ENCODE results near the gene ZBTB7C. TPM values are rescaled to one million over a fixed set of nuclear protein-coding genes. Genes with fewer than 3 reads are reported as not detected.

Gene ZBTB7C
- total and polyA plus RNA-seq, 4 donors, result 3.2 to 10.9 (median 3.7) TPM

DNA sequence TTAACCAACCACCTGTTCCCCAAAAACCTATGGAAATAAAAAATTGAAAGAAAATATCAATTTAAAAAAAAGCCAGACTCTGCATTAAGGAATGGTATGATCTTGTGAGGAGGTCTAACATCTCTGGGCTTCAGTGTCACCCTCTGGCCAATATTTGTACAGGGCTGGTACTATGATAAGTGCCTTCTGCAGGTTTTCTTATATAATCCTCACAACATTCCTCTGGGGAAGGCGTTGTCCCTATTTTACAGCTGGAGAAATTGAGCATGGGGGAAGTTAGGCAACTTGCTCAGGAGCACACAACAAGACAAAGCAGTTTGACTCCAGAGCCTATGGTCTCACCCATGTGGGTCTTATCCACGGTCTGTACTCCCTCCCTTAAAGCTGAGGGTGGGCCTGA, 86.0 kb downstream of the ZBTB7C start:
- Histone ChIP-seq H3K36me3 (ENCODE audit: control insufficient read depth in 4 of 4, insufficient read depth in 4 of 4, low read length in 4 of 4) (no peaks in the 10 kb centered on the region), H3K27ac (ENCODE audit: low read depth in 1 of 2, low read length in 1 of 2) (no peak overlapping the region), H3K27me3 (ENCODE audit: control insufficient read depth in 3 of 3, insufficient read depth in 3 of 3, low read length in 2 of 3) (no peaks in the 10 kb centered on the region), H3K4me1 (ENCODE audit: control insufficient read depth in 5 of 5, insufficient read depth in 5 of 5, low read length in 5 of 5) (peaks cover 0 to 12% (median 0%) of the 10 kb centered on the region in 5 donors), H3K9ac (ENCODE audit: insufficient read depth in 1 of 2, low read length in 2 of 2) (no peak overlapping the region), H3K9me3 (ENCODE audit: control insufficient read depth in 4 of 4, insufficient read depth in 3 of 4, low read length in 3 of 4) (no peaks in the 10 kb centered on the region), H3K4me3 (no peak overlapping the region)
- DNase-seq (no peak), ATAC-seq (ENCODE audit: insufficient read depth, low FRiP score) (no peak)
- WGBS, 2 donors, result 69 to 77% methylated on average over 2 of the region's 2 CpGs
- TF ChIP-seq, protein P1, sequence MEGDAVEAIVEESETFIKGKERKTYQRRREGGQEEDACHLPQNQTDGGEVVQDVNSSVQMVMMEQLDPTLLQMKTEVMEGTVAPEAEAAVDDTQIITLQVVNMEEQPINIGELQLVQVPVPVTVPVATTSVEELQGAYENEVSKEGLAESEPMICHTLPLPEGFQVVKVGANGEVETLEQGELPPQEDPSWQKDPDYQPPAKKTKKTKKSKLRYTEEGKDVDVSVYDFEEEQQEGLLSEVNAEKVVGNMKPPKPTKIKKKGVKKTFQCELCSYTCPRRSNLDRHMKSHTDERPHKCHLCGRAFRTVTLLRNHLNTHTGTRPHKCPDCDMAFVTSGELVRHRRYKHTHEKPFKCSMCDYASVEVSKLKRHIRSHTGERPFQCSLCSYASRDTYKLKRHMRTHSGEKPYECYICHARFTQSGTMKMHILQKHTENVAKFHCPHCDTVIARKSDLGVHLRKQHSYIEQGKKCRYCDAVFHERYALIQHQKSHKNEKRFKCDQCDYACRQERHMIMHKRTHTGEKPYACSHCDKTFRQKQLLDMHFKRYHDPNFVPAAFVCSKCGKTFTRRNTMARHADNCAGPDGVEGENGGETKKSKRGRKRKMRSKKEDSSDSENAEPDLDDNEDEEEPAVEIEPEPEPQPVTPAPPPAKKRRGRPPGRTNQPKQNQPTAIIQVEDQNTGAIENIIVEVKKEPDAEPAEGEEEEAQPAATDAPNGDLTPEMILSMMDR (IDR thresholded peaks at IDR 0.05; ENCODE audit: control extremely low read depth, extremely low read depth), result no peak

DNA sequence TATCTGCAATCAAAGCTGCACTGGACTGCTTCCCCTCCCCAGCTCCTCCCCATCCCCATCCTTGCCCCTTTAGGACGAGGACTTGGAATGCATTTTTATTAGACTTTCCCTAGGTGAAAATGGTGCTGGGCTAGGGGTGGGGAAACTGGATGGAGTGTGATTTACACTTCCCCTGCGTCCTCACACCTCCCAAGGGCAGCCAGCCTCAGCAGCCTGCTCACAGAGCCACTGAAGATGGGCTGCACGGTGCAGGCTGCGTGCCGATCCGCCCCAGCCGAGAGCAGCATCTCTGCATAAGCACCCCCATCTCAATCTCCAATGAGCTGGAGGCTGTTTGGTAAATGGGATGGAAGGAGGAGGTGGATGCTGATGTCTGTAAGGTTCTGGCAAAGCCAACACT, 87.6 kb downstream of the ZBTB7C start:
- H3K27ac ChIP-seq (ENCODE audit: low read depth in 1 of 2, low read length in 1 of 2), result no peak overlapping the region
- H3K4me1 ChIP-seq (ENCODE audit: control insufficient read depth in 5 of 5, insufficient read depth in 5 of 5, low read length in 5 of 5), result peaks cover 0 to 12% (median 0%) of the 10 kb centered on the region in 5 donors
- no peak for DNase-seq
- WGBS, 2 donors, result 92 to 96% methylated on average over 7 of the region's 7 CpGs
- TF ChIP-seq, protein P1 (IDR thresholded peaks at IDR 0.05; ENCODE audit: control extremely low read depth, extremely low read depth), result no peak
- no peak overlapping the region for H3K4me3 ChIP-seq
- ATAC-seq (ENCODE audit: insufficient read depth, low FRiP score), result no peak
- no peak overlapping the region for H3K9ac ChIP-seq (ENCODE audit: insufficient read depth in 1 of 2, low read length in 2 of 2)
- no peaks in the 10 kb centered on the region for H3K27me3 ChIP-seq (ENCODE audit: control insufficient read depth in 3 of 3, insufficient read depth in 3 of 3, low read length in 2 of 3)
- no peaks in the 10 kb centered on the region for H3K36me3 ChIP-seq (ENCODE audit: control insufficient read depth in 4 of 4, insufficient read depth in 4 of 4, low read length in 4 of 4)
- no peaks in the 10 kb centered on the region for H3K9me3 ChIP-seq (ENCODE audit: control insufficient read depth in 4 of 4, insufficient read depth in 3 of 4, low read length in 3 of 4)

- Histone ChIP-seq H3K4me3 (no peak overlapping the region), H3K9ac (ENCODE audit: insufficient read depth in 1 of 2, low read length in 2 of 2) (no peak overlapping the region), H3K27me3 (ENCODE audit: control insufficient read depth in 3 of 3, insufficient read depth in 3 of 3, low read length in 2 of 3) (no peaks in the 10 kb centered on the region), H3K27ac (ENCODE audit: low read depth in 1 of 2, low read length in 1 of 2) (no peak overlapping the region), H3K4me1 (ENCODE audit: control insufficient read depth in 5 of 5, insufficient read depth in 5 of 5, low read length in 5 of 5) (peaks cover 0 to 12% (median 0%) of the 10 kb centered on the region in 5 donors), H3K9me3 (ENCODE audit: control insufficient read depth in 4 of 4, insufficient read depth in 3 of 4, low read length in 3 of 4) (no peaks in the 10 kb centered on the region), H3K36me3 (ENCODE audit: control insufficient read depth in 4 of 4, insufficient read depth in 4 of 4, low read length in 4 of 4) (no peaks in the 10 kb centered on the region)
- DNase-seq (no peak), ATAC-seq (ENCODE audit: insufficient read depth, low FRiP score) (no peak)
- 92 to 99% methylated on average over 3 of the region's 3 CpGs for WGBS, 2 donors
- TF ChIP-seq, protein P1 (IDR thresholded peaks at IDR 0.05; ENCODE audit: control extremely low read depth, extremely low read depth), result no peak
Measured at GRCh38 chr18:48321121-48321520, 88.1 kb downstream of the ZBTB7C start.

DNA sequence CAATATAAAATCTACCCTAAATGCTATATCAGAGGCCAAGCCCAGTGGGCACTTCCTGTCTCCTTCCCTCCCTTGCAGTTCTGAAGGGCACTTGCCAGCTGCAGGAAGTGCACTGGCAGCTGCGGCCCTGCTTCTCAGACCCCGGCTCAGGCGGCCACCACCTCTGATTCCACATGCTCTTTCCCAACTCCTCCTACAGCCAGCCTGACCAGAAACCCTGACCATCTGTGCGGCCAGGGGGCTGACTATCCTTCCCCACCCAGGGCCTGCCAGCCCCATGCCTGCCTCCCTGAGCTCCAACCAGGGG, 88.6 kb downstream of the ZBTB7C start:
- TF ChIP-seq, protein P1 (IDR thresholded peaks at IDR 0.05; ENCODE audit: control extremely low read depth, extremely low read depth), result no peak
- Histone ChIP-seq H3K4me1 (ENCODE audit: control insufficient read depth in 5 of 5, insufficient read depth in 5 of 5, low read length in 5 of 5) (peaks cover 0 to 12% (median 0%) of the 10 kb centered on the region in 5 donors), H3K4me3 (no peak overlapping the region), H3K9me3 (ENCODE audit: control insufficient read depth in 4 of 4, insufficient read depth in 3 of 4, low read length in 3 of 4) (no peaks in the 10 kb centered on the region), H3K27ac (ENCODE audit: low read depth in 1 of 2, low read length in 1 of 2) (no peak overlapping the region), H3K27me3 (ENCODE audit: control insufficient read depth in 3 of 3, insufficient read depth in 3 of 3, low read length in 2 of 3) (no peaks in the 10 kb centered on the region), H3K9ac (ENCODE audit: insufficient read depth in 1 of 2, low read length in 2 of 2) (no peak overlapping the region), H3K36me3 (ENCODE audit: control insufficient read depth in 4 of 4, insufficient read depth in 4 of 4, low read length in 4 of 4) (no peaks in the 10 kb centered on the region)
- 42 to 43% methylated on average over 4 of the region's 4 CpGs for WGBS, 2 donors
- DNase-seq, result no peak
- no peak for ATAC-seq (ENCODE audit: insufficient read depth, low FRiP score)

Data from lung (tissue), 12 donors.